ENCODE measurements around the gene CCNG1. TPM values are rescaled to one million over a fixed set of nuclear protein-coding genes. Genes with fewer than 3 reads are reported as not detected.
"Not testable (repeated sequence)": the region's sequence is repeated elsewhere in the genome, so short reads cannot be mapped to it uniquely, and the experiment has no call there.

The CCNG1 gene
- total RNA-seq: 100 to 1,000 TPM in 3 of 4 donors, 10 to 100 TPM in 1; 83.5 to 210 (median 141) TPM

GRCh38 chr5:163437309-163438182, at the start of gene CCNG1:
Gene CCNG1, plus strand, starts transcription at chr5:163437595. Its CDS starts 1,662 bp downstream, at chr5:163439257.
- peaks cover 0 to 4% of the 10 kb centered on the region in 2 donors for H3K4me1 ChIP-seq
- no peaks in the 10 kb centered on the region for H3K36me3 ChIP-seq
- H3K27ac ChIP-seq: peak within 1 kb of the TSS; percentile 83 to 90
- intact Hi-C loops (cut with DNase I; ENCODE audit: low total_unique reads): no loop called here
- TF ChIP-seq CTCF (IDR thresholded peaks at IDR 0.05) (peak in 1 of 4 experiments; percentile 6), POLR2A (IDR thresholded peaks at IDR 0.05) (peak; percentile 63 to 71)
- H3K9me3 ChIP-seq: no peaks in the 10 kb centered on the region
- H3K27me3 ChIP-seq: no peaks in the 10 kb centered on the region
- peak; percentile 94 to 95 for DNase-seq
- peak within 1 kb of the TSS; percentile 87 to 90 for H3K4me3 ChIP-seq

GRCh38 chr5:163395792-163396191, 41.6 kb upstream of the CCNG1 start:
- Histone ChIP-seq H3K9me3 (no peaks in the 10 kb centered on the region), H3K27ac (no peak overlapping the region), H3K4me3 (no peak overlapping the region), H3K27me3 (no peaks in the 10 kb centered on the region), H3K36me3 (no peaks in the 10 kb centered on the region), H3K4me1 (no peaks in the 10 kb centered on the region)
- DNase-seq: no peak
- TF ChIP-seq CTCF (IDR thresholded peaks at IDR 0.05) (no peak), POLR2A (IDR thresholded peaks at IDR 0.05) (no peak)
- intact Hi-C loops (cut with DNase I; ENCODE audit: low total_unique reads): no loop called here

- H3K4me3 ChIP-seq; DNase-seq; H3K27ac ChIP-seq; intact Hi-C loops (cut with DNase I; ENCODE audit: low total_unique reads); H3K27me3 ChIP-seq; H3K4me1 ChIP-seq; H3K9me3 ChIP-seq; H3K36me3 ChIP-seq: not testable (repeated sequence)
Observed at GRCh38 chr5:163396818-163397340, 40.5 kb upstream of the CCNG1 start.

GRCh38 chr5:163397354-163397753, 40.0 kb upstream of the CCNG1 start:
- H3K27me3 ChIP-seq: no peaks in the 10 kb centered on the region
- TF ChIP-seq POLR2A (IDR thresholded peaks at IDR 0.05) (no peak), CTCF (IDR thresholded peaks at IDR 0.05) (no peak)
- no peaks in the 10 kb centered on the region for H3K4me1 ChIP-seq
- no peak for DNase-seq
- no peak overlapping the region for H3K27ac ChIP-seq
- intact Hi-C loops (cut with DNase I; ENCODE audit: low total_unique reads): no loop called here
- no peaks in the 10 kb centered on the region for H3K9me3 ChIP-seq
- H3K36me3 ChIP-seq: no peaks in the 10 kb centered on the region
- no peak overlapping the region for H3K4me3 ChIP-seq

- H3K27ac ChIP-seq: no peak overlapping the region
- H3K9me3 ChIP-seq: no peaks in the 10 kb centered on the region
- H3K4me3 ChIP-seq: no peak overlapping the region
- DNase-seq: no peak
- H3K4me1 ChIP-seq: no peaks in the 10 kb centered on the region
- intact Hi-C loops (cut with DNase I; ENCODE audit: low total_unique reads): no loop called here
- H3K27me3 ChIP-seq: no peaks in the 10 kb centered on the region
- TF ChIP-seq CTCF (IDR thresholded peaks at IDR 0.05) (no peak), POLR2A (IDR thresholded peaks at IDR 0.05) (no peak)
- H3K36me3 ChIP-seq: no peaks in the 10 kb centered on the region
Observed at GRCh38 chr5:163399923-163400322, 37.5 kb upstream of the CCNG1 start.
